ENCODE data around the gene ADAMTS13.
A peak's percentile ranks its signal among the peaks of the same experiment; 100 is the strongest.

ADAMTS13 gene

GRCh38 chr9:133425049-133425632, 3.0 kb downstream of the ADAMTS13 start:
- no peak for TF ChIP-seq CTCF (conservative IDR thresholded peaks at IDR 0.05; ENCODE audit: low read length)
- no peak overlapping the region for H3K4me3 ChIP-seq (ENCODE audit: low read length)
- DNase-seq (ENCODE audit: low read depth), result no peak

- TF ChIP-seq CTCF (conservative IDR thresholded peaks at IDR 0.05; ENCODE audit: low read length), result no peak
- no peak overlapping the region for H3K4me3 ChIP-seq (ENCODE audit: low read length)
- no peak for DNase-seq (ENCODE audit: low read depth)
Measured at GRCh38 chr9:133426011-133426410, 3.8 kb downstream of the ADAMTS13 start.

- no peak for TF ChIP-seq CTCF (conservative IDR thresholded peaks at IDR 0.05; ENCODE audit: low read length)
- H3K4me3 ChIP-seq (ENCODE audit: low read length), result no peak overlapping the region
- DNase-seq (ENCODE audit: low read depth), result no peak
Measured at GRCh38 chr9:133427658-133428348, 5.6 kb downstream of the ADAMTS13 start.

- no peak overlapping the region for H3K4me3 ChIP-seq (ENCODE audit: low read length)
- DNase-seq (ENCODE audit: low read depth), result no peak
- TF ChIP-seq CTCF (conservative IDR thresholded peaks at IDR 0.05; ENCODE audit: low read length), result no peak
Measured at GRCh38 chr9:133428617-133429101, 6.5 kb downstream of the ADAMTS13 start.

- no peak overlapping the region for H3K4me3 ChIP-seq (ENCODE audit: low read length)
- DNase-seq (ENCODE audit: low read depth), result no peak
- TF ChIP-seq CTCF (conservative IDR thresholded peaks at IDR 0.05; ENCODE audit: low read length), result no peak
Measured at GRCh38 chr9:133429214-133429613, 7.0 kb downstream of the ADAMTS13 start.

- peak; percentile 29 for TF ChIP-seq CTCF (conservative IDR thresholded peaks at IDR 0.05; ENCODE audit: low read length)
- no peak overlapping the region for H3K4me3 ChIP-seq (ENCODE audit: low read length)
- DNase-seq (ENCODE audit: low read depth), result no peak
Measured at GRCh38 chr9:133429641-133430161, 7.5 kb downstream of the ADAMTS13 start.

GRCh38 chr9:133430244-133430643, 8.1 kb downstream of the ADAMTS13 start:
- H3K4me3 ChIP-seq (ENCODE audit: low read length), result no peak overlapping the region
- DNase-seq (ENCODE audit: low read depth), result no peak
- TF ChIP-seq CTCF (conservative IDR thresholded peaks at IDR 0.05; ENCODE audit: low read length), result no peak

Measured in AG10803 (cell line).